GM18517 (cell line): ENCODE data around the gene VSIG8.
A peak's percentile ranks its signal among the peaks of the same experiment; 100 is the strongest.
"Not testable (repeated sequence)": the region's sequence is repeated elsewhere in the genome, so short reads cannot be mapped to it uniquely, and the experiment has no call there.

Experiments used
- ATAC-seq: cut with Tn5 transposase; IDR thresholded peaks from one replicate; pipeline ENCODE4 v1.9.1; 2021; ENCODE audit warnings: mild to moderate bottlenecking, moderate library complexity; ENCODE audit not compliant: unreplicated experiment

VSIG8 gene

DNA sequence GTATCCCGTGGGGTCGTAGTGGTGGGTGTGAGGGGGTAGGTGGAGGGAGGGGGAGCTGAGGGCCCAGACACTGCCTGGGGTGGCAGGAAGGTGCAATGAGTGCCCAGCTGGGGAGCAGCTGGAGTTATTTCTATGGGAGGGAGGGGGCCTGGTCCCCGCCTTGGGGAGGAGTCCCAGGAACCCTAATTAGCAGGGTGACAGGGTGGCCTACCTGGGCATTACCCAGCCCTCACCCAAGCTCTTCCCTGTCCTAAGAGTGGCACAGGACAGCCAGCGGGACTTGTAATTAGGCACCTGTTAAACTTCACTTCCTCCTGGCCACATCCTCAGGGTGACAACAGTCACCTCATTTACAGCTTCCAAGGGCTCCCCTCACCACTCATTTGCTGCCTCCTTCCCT, at the start of gene VSIG8:
Gene VSIG8, minus strand, starts transcription at position 101 of the 400 bp plus-strand sequence. CDS start 136 bp downstream, outside the sequence.
- ATAC-seq, result no peak

DNA sequence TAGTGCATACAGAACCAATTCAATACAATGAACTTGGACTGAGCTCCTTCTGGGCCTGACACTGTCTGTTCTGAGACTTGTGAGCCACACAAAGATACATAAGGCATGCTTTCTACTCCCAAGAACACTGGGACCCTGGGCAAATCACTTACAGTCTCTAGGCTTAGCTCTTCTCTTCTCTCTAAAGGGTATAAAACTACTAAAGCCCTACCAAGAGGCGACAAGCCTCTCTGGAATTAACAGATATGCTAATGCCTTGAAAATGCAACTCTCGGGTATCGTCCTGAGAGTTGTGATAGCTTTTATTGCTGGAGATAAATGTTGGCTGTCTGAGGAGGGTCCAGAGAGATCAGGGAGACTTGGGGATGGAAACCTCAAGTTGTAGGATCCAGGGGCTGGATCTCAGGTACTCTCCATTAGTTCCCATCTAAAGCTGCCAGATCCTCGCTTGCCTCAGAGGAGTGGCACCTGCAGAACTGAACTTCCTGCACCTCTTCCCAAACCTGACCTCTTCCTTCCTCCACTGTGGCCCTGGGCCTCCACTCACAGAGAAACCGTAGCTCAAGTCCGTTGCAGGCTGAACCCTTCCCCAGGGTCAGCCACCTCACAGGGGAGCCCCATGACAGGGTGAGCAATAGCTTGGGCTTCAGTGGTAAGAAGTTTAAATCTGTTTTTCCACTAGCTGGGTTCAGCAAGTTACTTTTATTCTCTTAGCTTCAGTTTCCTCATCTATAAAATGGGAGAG, 49.0 kb upstream of the VSIG8 start:
- ATAC-seq, result no peak

GRCh38 chr1:159908031-159908940, 45.8 kb upstream of the VSIG8 start:
- ATAC-seq, result no peak

DNA sequence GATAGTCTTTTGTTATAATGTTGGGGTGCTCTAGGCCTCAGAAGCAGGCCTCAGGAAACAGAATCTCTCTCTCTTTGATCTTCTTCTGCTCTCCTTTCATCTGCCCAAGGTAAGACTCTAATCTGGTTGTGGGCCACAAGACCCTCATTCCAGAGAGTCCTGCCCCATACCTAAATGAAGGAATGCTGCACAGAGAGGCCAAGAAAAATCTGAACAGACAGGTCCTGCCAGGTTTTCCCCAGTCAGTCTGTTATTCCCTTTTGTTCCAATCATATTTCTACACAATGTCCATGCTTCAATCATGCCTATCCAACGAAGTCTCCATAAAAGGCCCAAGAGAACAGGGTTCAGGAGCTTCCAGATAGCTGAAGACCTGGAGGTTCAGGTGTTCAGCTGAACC, 44.5 kb upstream of the VSIG8 start:
- no peak for ATAC-seq

DNA sequence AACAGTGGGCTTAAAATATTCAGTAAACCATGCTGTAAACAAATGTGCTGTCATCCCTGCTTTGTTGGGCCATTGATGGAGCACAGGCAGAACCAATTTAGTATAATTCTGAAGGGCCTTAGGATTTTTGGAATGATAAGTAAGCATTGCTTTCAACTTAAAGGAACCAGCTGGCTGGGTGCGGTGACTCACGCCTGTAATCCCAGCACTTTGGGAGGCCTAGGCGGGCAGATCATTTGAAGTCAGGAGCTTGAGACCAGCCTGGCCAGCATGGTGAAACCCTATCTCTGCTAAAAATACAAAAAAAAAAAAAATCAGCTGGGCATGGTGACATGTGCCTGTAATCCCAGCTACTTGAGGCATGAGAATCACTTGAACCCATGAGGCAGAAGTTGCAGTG, 41.6 kb upstream of the VSIG8 start:
- not testable (repeated sequence) for ATAC-seq

DNA sequence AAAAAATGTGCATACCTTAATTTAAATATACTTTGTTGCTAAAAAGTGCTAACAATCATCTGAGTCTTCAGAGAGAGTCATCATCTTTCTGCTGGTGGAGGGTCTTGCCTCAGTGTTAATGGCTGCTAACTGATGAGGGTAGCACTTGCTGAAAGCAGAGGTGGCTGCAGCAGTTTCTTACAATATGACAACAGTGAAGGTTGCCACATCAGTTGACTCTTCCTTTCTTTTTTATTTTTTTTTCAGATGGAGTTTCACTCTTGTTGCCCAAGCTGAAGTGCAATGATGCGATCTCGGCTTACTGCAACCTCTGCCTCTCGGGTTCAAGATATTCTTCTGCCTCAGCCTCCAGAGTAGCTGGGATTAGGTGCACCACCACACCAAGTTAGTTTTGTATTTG, 40.1 kb upstream of the VSIG8 start:
- no peak for ATAC-seq

GRCh38 chr1:159900755-159901360, 38.4 kb upstream of the VSIG8 start:
- ATAC-seq, result no peak

- no peak for ATAC-seq
Observed at GRCh38 chr1:159900086-159900680, 37.7 kb upstream of the VSIG8 start, which contains the start of gene CFAP45. CFAP45 (minus strand) TSS chr1:159900165; CDS start chr1:159900098, 67 bp downstream.

- ATAC-seq, result not testable (repeated sequence)
Observed at GRCh38 chr1:159899634-159900033, 37.2 kb upstream of the VSIG8 start.

GRCh38 chr1:159898527-159898926, 36.1 kb upstream of the VSIG8 start:
- ATAC-seq, result no peak

GRCh38 chr1:159897962-159898361, 35.5 kb upstream of the VSIG8 start:
- no peak for ATAC-seq

- no peak for ATAC-seq
Observed at GRCh38 chr1:159896546-159896930, 34.1 kb upstream of the VSIG8 start.

DNA sequence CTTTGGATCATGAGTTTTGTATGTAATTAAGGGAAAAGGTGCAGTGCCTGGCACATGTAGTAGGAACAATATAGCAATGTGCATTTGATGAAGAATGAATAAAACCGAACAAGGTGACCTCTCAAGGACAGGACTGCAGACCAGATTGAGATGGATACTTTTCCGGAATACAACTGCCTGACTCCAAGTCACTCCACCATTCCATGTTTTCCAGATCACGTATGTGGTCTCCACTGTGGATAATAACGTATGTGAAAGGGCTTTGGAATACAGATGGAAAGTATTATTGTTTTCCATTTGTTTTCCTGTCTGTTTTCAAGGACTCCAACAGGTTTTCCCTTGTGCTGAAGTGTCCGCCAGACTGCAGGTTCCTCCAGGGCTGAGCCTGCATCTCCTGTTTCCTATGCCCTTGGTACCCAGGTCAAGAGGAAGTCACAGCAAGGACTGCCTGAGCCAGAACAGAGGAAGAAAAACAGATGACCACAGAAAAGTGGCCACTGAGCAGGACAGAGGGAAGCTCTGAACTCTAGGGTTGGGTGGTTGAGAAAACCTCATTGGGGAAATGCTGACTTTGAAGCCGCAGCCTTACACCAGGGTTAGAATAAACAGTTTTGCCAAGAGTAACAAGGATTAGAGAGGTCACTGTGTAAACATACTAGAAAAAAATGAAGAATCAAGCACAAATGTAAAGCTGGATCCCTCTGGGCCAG, 33.5 kb upstream of the VSIG8 start:
- ATAC-seq, result no peak

DNA sequence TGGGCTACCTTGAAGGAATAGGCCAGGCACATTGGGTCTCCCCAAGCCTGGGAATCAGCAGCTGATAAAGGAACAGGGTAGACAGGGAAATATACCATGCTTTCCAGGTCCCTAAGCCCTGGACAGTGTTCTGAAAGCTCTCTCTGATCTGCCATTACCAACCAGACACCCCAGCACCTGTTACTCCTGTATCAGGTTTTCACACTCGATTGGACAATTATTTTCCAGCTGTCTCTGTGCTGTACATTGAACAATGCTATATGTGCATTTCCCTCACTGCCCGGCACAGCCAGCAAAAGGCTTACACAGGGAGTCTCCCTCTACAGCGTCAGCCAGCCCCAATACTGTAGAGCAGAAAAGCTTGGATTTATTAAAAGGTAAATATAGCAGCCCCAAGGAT, 32.8 kb upstream of the VSIG8 start:
- ATAC-seq, result no peak

GRCh38 chr1:159892944-159893343, 30.5 kb upstream of the VSIG8 start:
- no peak for ATAC-seq

- peak; percentile 65 for ATAC-seq
Observed at GRCh38 chr1:159891275-159892157, 29.1 kb upstream of the VSIG8 start.

DNA sequence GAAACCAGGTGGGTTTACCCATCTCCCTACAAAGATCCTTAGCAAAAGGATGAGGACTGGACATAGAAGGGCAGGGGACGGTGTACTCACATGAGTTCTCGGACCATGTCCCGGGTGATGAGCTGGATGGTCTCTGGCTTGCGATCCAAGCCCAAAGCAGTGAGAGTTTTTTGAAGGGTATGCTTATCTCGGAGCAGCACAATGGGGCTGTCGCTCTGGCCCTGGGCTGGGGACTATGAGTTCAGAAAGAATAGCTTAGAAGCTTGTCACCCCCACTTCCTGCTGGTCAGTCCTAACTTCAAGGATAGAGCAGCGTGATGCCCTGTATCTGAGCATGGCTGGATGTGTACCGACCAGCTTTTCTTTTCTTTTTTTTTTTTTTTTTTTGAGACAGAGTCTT, 27.9 kb upstream of the VSIG8 start:
- no peak for ATAC-seq

DNA sequence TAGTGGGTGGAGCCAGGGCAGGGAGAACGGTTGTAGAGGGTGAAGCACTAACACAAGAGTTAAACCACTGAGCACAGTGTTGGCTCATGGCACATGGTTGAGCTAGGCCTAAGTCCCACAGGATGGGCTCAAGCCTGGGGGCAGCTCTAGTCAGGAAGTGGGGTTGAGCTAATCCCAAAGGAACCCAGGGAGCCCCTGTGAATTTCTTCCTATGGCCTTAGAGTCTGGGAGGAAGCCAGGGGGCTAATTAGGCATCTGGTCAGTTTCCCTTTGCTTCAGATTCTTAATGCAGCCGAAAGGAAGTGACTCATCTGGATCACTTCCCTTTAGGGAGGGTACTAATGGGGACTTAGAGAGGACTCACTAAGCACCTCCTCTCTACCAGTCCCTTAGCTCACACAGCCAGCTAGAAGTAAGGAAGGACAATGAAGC, 27.4 kb upstream of the VSIG8 start:
- ATAC-seq, result peak; percentile 91

- no peak for ATAC-seq
Observed at GRCh38 chr1:159889202-159889601, 26.7 kb upstream of the VSIG8 start.
